Osteocyte (in vitro differentiated cells): Measurements from ENCODE around the gene ADAMTS13. TPM values are rescaled to one million over a fixed set of nuclear protein-coding genes. Genes with fewer than 3 reads are reported as not detected.

Source experiments
- DNase-seq: peaks from one replicate; pipeline ENCODE4 v3.0.0; 2021; ENCODE audit warnings: mixed read lengths; ENCODE audit not compliant: unreplicated experiment; ENCODE audit errors: extremely low spot score
- H3K27ac Mint-ChIP-seq: one replicate; pipeline ENCODE4 v1.8.0; 2021; ENCODE audit warnings: mild to moderate bottlenecking, mixed read lengths; ENCODE audit not compliant: unreplicated experiment
- H3K27me3 Mint-ChIP-seq: one replicate; pipeline ENCODE4 v1.8.0; 2021; ENCODE audit warnings: mixed read lengths; ENCODE audit not compliant: unreplicated experiment
- H3K36me3 Mint-ChIP-seq: one replicate; pipeline ENCODE4 v1.8.0; 2021; ENCODE audit warnings: mixed read lengths; ENCODE audit not compliant: unreplicated experiment
- H3K4me1 Mint-ChIP-seq: one replicate; pipeline ENCODE4 v1.8.0; 2021; ENCODE audit warnings: mixed read lengths; ENCODE audit not compliant: unreplicated experiment
- H3K4me3 Mint-ChIP-seq: one replicate; pipeline ENCODE4 v1.8.0; 2021; ENCODE audit warnings: mild to moderate bottlenecking, moderate library complexity, mixed read lengths; ENCODE audit not compliant: unreplicated experiment
- H3K9me3 Mint-ChIP-seq: one replicate; pipeline ENCODE4 v1.8.0; 2021; ENCODE audit warnings: mixed read lengths; ENCODE audit not compliant: unreplicated experiment
- CTCF ChIP-seq: fragments of 200-600 bp; sonication (generic); IDR thresholded peaks from 2 replicates; pipeline ENCODE4 v1.5.0; 2021; ENCODE audit warnings: antibody characterized with exemption, mild to moderate bottlenecking, moderate library complexity
- total RNA-seq: library from RNA; stranded (reverse); gene quantifications from 2 replicates; pipeline ENCODE4 v1.2.1, GENCODE V29; 2021

ADAMTS13 gene
- total RNA-seq, 1 donor from 2014 or later: 8.8 TPM

DNA sequence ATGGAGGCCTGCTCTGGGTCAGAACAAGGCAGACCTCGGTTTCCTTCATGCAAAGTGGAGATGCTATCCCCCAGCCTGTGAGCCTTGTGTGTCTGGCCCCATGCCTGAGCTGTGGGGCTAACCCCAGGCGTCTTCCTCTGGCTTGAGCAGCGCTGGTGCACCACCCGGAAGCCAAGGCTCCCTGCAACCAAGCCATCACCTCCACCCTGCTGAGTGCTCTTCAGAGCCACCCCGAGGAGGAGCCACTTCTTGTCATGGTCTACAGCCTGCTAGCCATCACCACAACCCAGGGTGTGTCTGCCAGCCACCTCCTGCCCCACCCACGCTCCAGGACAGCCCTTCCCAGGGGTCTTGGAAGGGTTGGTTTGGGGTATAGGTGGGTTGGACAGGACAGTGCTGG, 20.6 kb upstream of the ADAMTS13 start:
- DNase-seq: no peak
- Mint-ChIP-seq H3K27ac (no peak overlapping the region), H3K9me3 (no peaks in the 10 kb centered on the region), H3K4me3 (no peak overlapping the region), H3K27me3 (peaks cover 6% of the 10 kb centered on the region), H3K36me3 (peaks cover 17% of the 10 kb centered on the region), H3K4me1 (peaks cover 2% of the 10 kb centered on the region)
- no peak for TF ChIP-seq CTCF

- peaks cover 21% of the 10 kb centered on the region for H3K36me3 Mint-ChIP-seq
- no peak for TF ChIP-seq CTCF
- DNase-seq: no peak
Observed at GRCh38 chr9:133402689-133403088, 19.5 kb upstream of the ADAMTS13 start.

DNA sequence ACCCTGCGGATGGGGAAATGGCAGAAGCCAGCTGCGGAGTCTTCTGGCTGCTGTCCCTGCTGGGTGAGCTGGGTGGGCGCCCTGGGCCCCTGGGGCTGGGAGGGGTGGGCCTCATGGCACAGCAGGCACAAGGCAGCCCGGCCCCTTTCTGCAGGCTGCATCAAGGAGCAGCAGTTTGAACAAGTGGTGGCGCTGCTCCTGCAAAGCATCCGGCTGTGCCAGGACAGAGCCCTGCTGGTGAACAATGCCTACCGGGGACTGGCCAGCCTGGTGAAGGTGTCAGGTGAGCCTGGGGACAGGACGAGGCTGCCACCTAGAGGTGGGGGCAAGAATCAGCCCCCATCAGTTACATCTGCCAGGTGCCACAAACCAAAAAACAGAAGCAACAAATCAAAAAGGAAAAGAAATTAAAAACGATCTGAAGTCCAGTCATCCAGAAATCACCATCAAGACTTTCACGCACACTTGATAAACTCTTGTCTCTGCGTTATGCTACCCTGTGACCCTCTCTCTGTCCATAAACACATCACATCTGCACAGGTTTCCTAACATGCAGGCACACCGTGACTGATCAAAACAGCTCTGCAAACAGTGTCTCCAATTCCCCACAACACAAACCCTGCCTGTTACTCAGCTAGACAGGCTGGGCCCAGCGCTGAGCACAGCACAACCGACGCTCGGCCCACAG, 18.3 kb upstream of the ADAMTS13 start:
- H3K9me3 Mint-ChIP-seq: no peaks in the 10 kb centered on the region
- H3K27ac Mint-ChIP-seq: no peak overlapping the region
- no peaks in the 10 kb centered on the region for H3K27me3 Mint-ChIP-seq
- peak; percentile 44 for TF ChIP-seq CTCF
- H3K4me1 Mint-ChIP-seq: peaks cover 2% of the 10 kb centered on the region
- no peak for DNase-seq
- H3K36me3 Mint-ChIP-seq: peaks cover 25% of the 10 kb centered on the region
- no peak overlapping the region for H3K4me3 Mint-ChIP-seq

More at GRCh38 chr9:133402689-133403088, 19.5 kb upstream of the ADAMTS13 start:
- Mint-ChIP-seq H3K9me3 (no peaks in the 10 kb centered on the region), H3K27me3 (peaks cover under 1% of the 10 kb centered on the region), H3K27ac (no peak overlapping the region), H3K4me3 (no peak overlapping the region), H3K4me1 (peaks cover 2% of the 10 kb centered on the region)

DNA sequence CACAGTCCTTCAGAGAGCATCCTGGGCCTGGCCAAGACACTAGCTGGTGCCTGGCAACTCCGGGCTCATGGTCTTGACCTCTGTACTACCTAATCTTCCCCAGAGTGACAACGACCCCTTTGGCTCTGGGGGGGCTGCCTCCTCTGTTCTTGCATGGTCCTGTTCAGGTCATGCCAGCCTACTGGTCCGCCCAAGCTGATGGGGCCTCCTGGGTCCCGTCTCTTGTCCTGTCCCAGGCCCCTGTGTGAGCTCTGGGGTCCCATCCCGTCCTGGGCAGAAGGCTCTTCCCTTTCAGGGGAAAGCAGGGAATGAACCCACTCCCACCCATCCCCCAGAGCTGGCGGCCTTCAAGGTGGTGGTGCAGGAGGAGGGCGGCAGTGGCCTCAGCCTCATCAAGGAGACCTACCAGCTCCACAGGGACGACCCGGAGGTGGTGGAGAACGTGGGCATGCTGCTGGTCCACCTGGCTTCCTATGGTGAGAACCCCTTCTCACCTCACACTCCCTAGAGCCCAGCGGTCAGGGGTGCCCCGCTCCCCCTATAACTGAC, 17.6 kb upstream of the ADAMTS13 start:
- H3K36me3 Mint-ChIP-seq: peaks cover 26% of the 10 kb centered on the region
- peaks cover 2% of the 10 kb centered on the region for H3K4me1 Mint-ChIP-seq
- no peaks in the 10 kb centered on the region for H3K9me3 Mint-ChIP-seq
- no peak overlapping the region for H3K4me3 Mint-ChIP-seq
- no peaks in the 10 kb centered on the region for H3K27me3 Mint-ChIP-seq
- no peak overlapping the region for H3K27ac Mint-ChIP-seq
- no peak for TF ChIP-seq CTCF
- DNase-seq: no peak

- peaks cover 2% of the 10 kb centered on the region for H3K4me1 Mint-ChIP-seq
- no peaks in the 10 kb centered on the region for H3K9me3 Mint-ChIP-seq
- TF ChIP-seq CTCF: no peak
- no peak overlapping the region for H3K27ac Mint-ChIP-seq
- peaks cover 38% of the 10 kb centered on the region for H3K36me3 Mint-ChIP-seq
- no peaks in the 10 kb centered on the region for H3K27me3 Mint-ChIP-seq
- no peak for DNase-seq
- H3K4me3 Mint-ChIP-seq: no peak overlapping the region
Observed at GRCh38 chr9:133405508-133406438, 16.4 kb upstream of the ADAMTS13 start.
